PC-9 (cell line): Measurements from ENCODE around the gene GRM8.

ENCODE experiments used
- CTCF ChIP-seq: fragments of 200-600 bp; sonication (generic); conservative IDR thresholded peaks from 2 replicates; pipeline ENCODE4 v1.6.1; 2017; ENCODE audit warnings: mixed run types, antibody characterized with exemption, mild to moderate bottlenecking, moderate library complexity
- EZH2 ChIP-seq: fragments of 200-600 bp; sonication (generic); IDR thresholded peaks from 2 replicates; pipeline ENCODE4 v1.8.0; 2017; ENCODE audit warnings: antibody characterized with exemption, low read depth

- TF ChIP-seq CTCF, result no peak
- TF ChIP-seq EZH2, result no peak
Observed at GRCh38 chr7:126495733-126496132, 757.0 kb downstream of the GRM8 start.
